H9 (cell line): ENCODE results near the gene KSR1. TPM values are rescaled to one million over a fixed set of nuclear protein-coding genes. Genes with fewer than 3 reads are reported as not detected.

ENCODE experiments used
- DNase-seq: peaks from one replicate; pipeline ENCODE4 v3.0.0-alpha.2; 2017
- H2AFZ ChIP-seq: one replicate; pipeline ENCODE4 v1.6.1; 2013; ENCODE audit warnings: mild to moderate bottlenecking, low read length, control low read depth, moderate library complexity
- H2AK5ac ChIP-seq: 2 replicates; pipeline ENCODE4 v1.6.1; 2013; ENCODE audit warnings: low read length, control low read depth, mixed read lengths; ENCODE audit not compliant: insufficient read length
- H2BK120ac ChIP-seq: one replicate; pipeline ENCODE4 v1.6.1; 2013; ENCODE audit warnings: low read depth, mild to moderate bottlenecking, low read length, control low read depth, inconsistent platforms; ENCODE audit not compliant: poor library complexity, severe bottlenecking
- H2BK12ac ChIP-seq: 2 replicates; pipeline ENCODE4 v1.6.1; 2013; ENCODE audit warnings: low read length, control low read depth, mixed read lengths, low read depth; ENCODE audit not compliant: insufficient read length
- H2BK15ac ChIP-seq: 2 replicates; pipeline ENCODE4 v1.6.1; 2013; ENCODE audit warnings: low read depth, low read length, control low read depth
- H2BK20ac ChIP-seq: one replicate; pipeline ENCODE4 v1.6.1; 2013; ENCODE audit warnings: low read depth, mild to moderate bottlenecking, low read length, control low read depth, inconsistent platforms; ENCODE audit not compliant: poor library complexity, severe bottlenecking
- H2BK5ac ChIP-seq: 2 replicates; pipeline ENCODE4 v1.6.1; 2013; ENCODE audit warnings: low read length, control low read depth, mixed read lengths; ENCODE audit not compliant: insufficient read length
- H3K14ac ChIP-seq: 2 replicates; pipeline ENCODE4 v1.6.1; 2013; ENCODE audit warnings: low read length, control low read depth; ENCODE audit not compliant: insufficient read depth
- H3K18ac ChIP-seq: 2 replicates; pipeline ENCODE4 v1.6.1; 2013; ENCODE audit warnings: low read depth, mild to moderate bottlenecking, mixed read lengths, low read length, control low read depth; ENCODE audit not compliant: insufficient read length
- H3K23ac ChIP-seq: 2 replicates; pipeline ENCODE4 v1.6.1; 2013; ENCODE audit warnings: low read length, control low read depth, mixed read lengths, low read depth; ENCODE audit not compliant: insufficient read length
- H3K23me2 ChIP-seq: 2 replicates; pipeline ENCODE4 v1.6.1; 2013; ENCODE audit warnings: low read depth, mild to moderate bottlenecking, mixed read lengths, low read length, control low read depth; ENCODE audit not compliant: insufficient read length, poor library complexity, severe bottlenecking
- H3K27ac ChIP-seq: 2 replicates; pipeline ENCODE4 v1.5.1; 2013; ENCODE audit warnings: low read length, control low read depth, mixed read lengths, low read depth; ENCODE audit not compliant: insufficient read length
- H3K27me3 ChIP-seq: 2 replicates; pipeline ENCODE4 v1.6.1; 2013; ENCODE audit warnings: low read length, control low read depth, inconsistent platforms; ENCODE audit not compliant: insufficient read depth
- H3K4ac ChIP-seq: 2 replicates; pipeline ENCODE4 v1.6.1; 2013; ENCODE audit warnings: low read depth, mild to moderate bottlenecking, control low read depth, inconsistent platforms, low read length, moderate library complexity
- H3K4me1 ChIP-seq: 2 replicates; pipeline ENCODE4 v1.6.1; 2013; ENCODE audit warnings: low read length, control low read depth, inconsistent platforms; ENCODE audit not compliant: insufficient read depth
- H3K4me2 ChIP-seq: 2 replicates; pipeline ENCODE4 v1.6.1; 2013; ENCODE audit warnings: low read length, control low read depth, mixed read lengths; ENCODE audit not compliant: insufficient read length, insufficient read depth
- H3K56ac ChIP-seq: 2 replicates; pipeline ENCODE4 v1.6.1; 2013; ENCODE audit warnings: low read depth, mild to moderate bottlenecking, mixed read lengths, low read length, control low read depth; ENCODE audit not compliant: insufficient read length
- H3K79me1 ChIP-seq: 2 replicates; pipeline ENCODE4 v1.6.1; 2013; ENCODE audit warnings: low read depth, mild to moderate bottlenecking, moderate library complexity, low read length, control low read depth, inconsistent platforms; ENCODE audit not compliant: insufficient read depth, poor library complexity, severe bottlenecking
- H3K79me2 ChIP-seq: 2 replicates; pipeline ENCODE4 v1.6.1; 2013; ENCODE audit warnings: low read length, control low read depth, inconsistent platforms; ENCODE audit not compliant: insufficient read depth
- H3K9ac ChIP-seq: 2 replicates; pipeline ENCODE4 v1.6.1; 2013; ENCODE audit warnings: low read length, control low read depth, mixed read lengths; ENCODE audit not compliant: insufficient read length; ENCODE audit errors: extremely low read depth
- H3K9me3 ChIP-seq: one replicate; pipeline ENCODE4 v1.6.1; 2013; ENCODE audit warnings: low read depth, low read length, inconsistent platforms; ENCODE audit not compliant: control insufficient read depth
- H3T11ph ChIP-seq: one replicate; pipeline ENCODE4 v1.6.1; 2013; ENCODE audit warnings: mild to moderate bottlenecking, low read length, control low read depth, inconsistent platforms
- H4K20me1 ChIP-seq: one replicate; pipeline ENCODE4 v1.6.1; 2013; ENCODE audit not compliant: control insufficient read depth, insufficient read length, insufficient read depth
- H4K5ac ChIP-seq: 2 replicates; pipeline ENCODE4 v1.6.1; 2013; ENCODE audit warnings: low read depth, mild to moderate bottlenecking, mixed read lengths, low read length, control low read depth; ENCODE audit not compliant: insufficient read length
- H4K8ac ChIP-seq: replicated peaks from 2 replicates; pipeline ENCODE4 v1.6.1; 2013; ENCODE audit warnings: low read length, control low read depth, mixed read lengths, low read depth; ENCODE audit not compliant: insufficient read length
- H4K91ac ChIP-seq: 2 replicates; pipeline ENCODE4 v1.6.1; 2013; ENCODE audit warnings: low read depth, mild to moderate bottlenecking, moderate library complexity, mixed read lengths, low read length, control low read depth; ENCODE audit not compliant: insufficient read length
- H3K27ac Mint-ChIP-seq, 3 experiments: 2 replicates in 2 of 3; 3 replicates in 1 of 3; pipeline ENCODE4 v1.8.0; 2020 to 2021; ENCODE audit warnings: mixed read lengths in 3 of 3, mild to moderate bottlenecking in 1 of 3, moderate library complexity in 1 of 3
- H3K27me3 Mint-ChIP-seq: 2 replicates; pipeline ENCODE4 v1.8.0; 2021; ENCODE audit warnings: low read depth, mild to moderate bottlenecking, moderate library complexity, mixed read lengths
- H3K36me3 Mint-ChIP-seq, 3 experiments: 2 replicates in 2 of 3; 3 replicates in 1 of 3; pipeline ENCODE4 v1.8.0; 2020 to 2021; ENCODE audit warnings: low read depth in 3 of 3, mixed read lengths in 3 of 3; ENCODE audit not compliant: insufficient read depth in 1 of 3
- H3K4me1 Mint-ChIP-seq, 2 experiments: 2 replicates each; pipeline ENCODE4 v1.8.0; 2020; ENCODE audit warnings: mixed read lengths in 2 of 2
- H3K4me3 Mint-ChIP-seq, 2 experiments: 2 replicates in 1 of 2; 3 replicates in 1 of 2; pipeline ENCODE4 v1.8.0; 2020 to 2021; ENCODE audit warnings: mild to moderate bottlenecking in 2 of 2, mixed read lengths in 2 of 2, moderate library complexity in 1 of 2
- H3K9me3 Mint-ChIP-seq, 2 experiments: 2 replicates in 1 of 2; 3 replicates in 1 of 2; pipeline ENCODE4 v1.8.0; 2020; ENCODE audit warnings: mild to moderate bottlenecking in 2 of 2, mixed read lengths in 2 of 2, moderate library complexity in 1 of 2
- WGBS: extraction: QIAGEN DNeasy Blood & Tissue Kit; methylation state at CpG from one replicate; pipeline ENCODE4 v1.1.7; 2013; ENCODE audit warnings: missing lambda C conversion rate, low lambda C conversion rate, mixed read lengths; ENCODE audit not compliant: insufficient read length; ENCODE audit errors: extremely low coverage; 5-methylcytosine and 5-hydroxymethylcytosine counted together
- total RNA-seq: library from RNA; stranded (reverse); gene quantifications from 2 replicates; pipeline ENCODE4 v1.2.1, GENCODE V29; 2021
- TF ChIP-seq, protein P1 (sequence below): fragments of 200-600 bp; sonication (generic); conservative IDR thresholded peaks from 3 replicates; pipeline ENCODE4 v1.8.0; 2021; ENCODE audit warnings: antibody characterized with exemption, mild to moderate bottlenecking

Gene KSR1
- total RNA-seq, 1 experiment from 2014 or later: 44.9 TPM

DNA sequence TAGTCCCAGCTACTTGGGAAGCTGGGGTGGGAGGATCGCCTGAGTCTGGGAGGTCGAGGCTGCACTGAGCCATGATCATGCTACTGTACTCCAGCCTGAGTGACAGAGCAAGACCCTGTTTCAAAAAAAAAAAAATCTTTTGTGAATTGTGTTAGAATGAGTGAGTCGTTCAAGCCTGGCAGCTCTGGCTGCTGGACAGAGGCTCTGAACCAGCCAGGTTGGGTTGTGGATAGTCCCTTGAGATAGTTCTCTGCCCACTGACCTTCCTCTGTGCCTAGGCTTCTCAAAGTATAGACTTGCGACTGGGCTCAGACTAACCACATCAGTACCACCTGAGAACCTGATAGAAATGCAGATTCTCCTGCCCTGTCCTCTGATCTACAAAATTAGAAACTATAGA is 2.2 kb upstream of the KSR1 start:
- peaks cover 0 to 2% (median 0%) of the 10 kb centered on the region in 3 experiments; a peak in 1 of 7 replicates for H3K36me3 Mint-ChIP-seq
- Histone ChIP-seq H4K5ac (no peak overlapping the region), H2AK5ac (no peak overlapping the region)

More for the DNA sequence above, 2.2 kb upstream of the KSR1 start:
- peaks cover 11% of the 10 kb centered on the region for H3K23me2 ChIP-seq
- H3K56ac ChIP-seq: no peak overlapping the region
- no peak overlapping the region for H2BK20ac ChIP-seq
- H3K9me3 Mint-ChIP-seq: peaks cover 0 to 2% of the 10 kb centered on the region in 2 experiments; a peak in 2 of 5 replicates
- no peaks in the 10 kb centered on the region for H3K9me3 ChIP-seq
- peaks cover 2% of the 10 kb centered on the region; the same call in 1 of the 2 replicates for H3K4me1 ChIP-seq
- H2AFZ ChIP-seq: no peak overlapping the region
- H3K79me2 ChIP-seq: peaks cover 3% of the 10 kb centered on the region; the same call in 1 of the 2 replicates
- H4K20me1 ChIP-seq: no peaks in the 10 kb centered on the region
- no peak overlapping the region for H3K4me2 ChIP-seq
- no peaks in the 10 kb centered on the region for H3K27me3 ChIP-seq
- H4K8ac ChIP-seq: no peak overlapping the region
- H4K91ac ChIP-seq: no peak overlapping the region
- DNase-seq: no peak
- peaks cover 27 to 31% of the 10 kb centered on the region in 2 experiments for H3K4me1 Mint-ChIP-seq
- H3K23ac ChIP-seq: no peak overlapping the region
- no peak overlapping the region for H3T11ph ChIP-seq
- no CpG with 5 or more reads among the region's 4 CpGs for WGBS
- H3K4ac ChIP-seq: no peak overlapping the region
- no peak overlapping the region for H2BK120ac ChIP-seq
- H3K79me1 ChIP-seq: no peaks in the 10 kb centered on the region
- H2BK5ac ChIP-seq: no peak overlapping the region
- no peak overlapping the region for H2BK15ac ChIP-seq
- H3K27ac Mint-ChIP-seq: no peak overlapping the region
- peaks cover 17% of the 10 kb centered on the region for H3K27me3 Mint-ChIP-seq
- H2BK12ac ChIP-seq: no peak overlapping the region
- no peak overlapping the region for H3K14ac ChIP-seq
- H3K18ac ChIP-seq: no peak overlapping the region
- H3K27ac ChIP-seq: no peak overlapping the region
- TF ChIP-seq, protein P1, sequence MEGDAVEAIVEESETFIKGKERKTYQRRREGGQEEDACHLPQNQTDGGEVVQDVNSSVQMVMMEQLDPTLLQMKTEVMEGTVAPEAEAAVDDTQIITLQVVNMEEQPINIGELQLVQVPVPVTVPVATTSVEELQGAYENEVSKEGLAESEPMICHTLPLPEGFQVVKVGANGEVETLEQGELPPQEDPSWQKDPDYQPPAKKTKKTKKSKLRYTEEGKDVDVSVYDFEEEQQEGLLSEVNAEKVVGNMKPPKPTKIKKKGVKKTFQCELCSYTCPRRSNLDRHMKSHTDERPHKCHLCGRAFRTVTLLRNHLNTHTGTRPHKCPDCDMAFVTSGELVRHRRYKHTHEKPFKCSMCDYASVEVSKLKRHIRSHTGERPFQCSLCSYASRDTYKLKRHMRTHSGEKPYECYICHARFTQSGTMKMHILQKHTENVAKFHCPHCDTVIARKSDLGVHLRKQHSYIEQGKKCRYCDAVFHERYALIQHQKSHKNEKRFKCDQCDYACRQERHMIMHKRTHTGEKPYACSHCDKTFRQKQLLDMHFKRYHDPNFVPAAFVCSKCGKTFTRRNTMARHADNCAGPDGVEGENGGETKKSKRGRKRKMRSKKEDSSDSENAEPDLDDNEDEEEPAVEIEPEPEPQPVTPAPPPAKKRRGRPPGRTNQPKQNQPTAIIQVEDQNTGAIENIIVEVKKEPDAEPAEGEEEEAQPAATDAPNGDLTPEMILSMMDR: no peak
- H3K9ac ChIP-seq: no peak overlapping the region
- no peak overlapping the region for H3K4me3 Mint-ChIP-seq
